Muscle layer of colon (tissue), 2 donors: Measurements from ENCODE around the gene FRMD4A.
"Not testable (repeated sequence)": the region's sequence is repeated elsewhere in the genome, so short reads cannot be mapped to it uniquely, and the experiment has no call there.

Experiments
- H3K27ac ChIP-seq: one replicate; pipeline ENCODE4 v1.7.0; 2013; ENCODE audit warnings: low read depth, mild to moderate bottlenecking, low read length, moderate library complexity
- H3K27me3 ChIP-seq, 2 donors: one replicate each; pipeline ENCODE4 v1.7.0; 2013; ENCODE audit warnings: low read length in 2 of 2, mild to moderate bottlenecking in 2 of 2; ENCODE audit not compliant: insufficient read depth in 2 of 2, control insufficient read depth in 1 of 2
- H3K36me3 ChIP-seq: one replicate; pipeline ENCODE4 v1.7.0; 2013; ENCODE audit warnings: mild to moderate bottlenecking, low read length; ENCODE audit not compliant: insufficient read depth
- H3K4me1 ChIP-seq: one replicate; pipeline ENCODE4 v1.7.0; 2013; ENCODE audit warnings: mild to moderate bottlenecking, low read length; ENCODE audit not compliant: insufficient read depth
- H3K4me3 ChIP-seq, 2 donors: one replicate each; pipeline ENCODE4 v1.7.0; 2013; ENCODE audit warnings: low read length in 2 of 2, low read depth in 1 of 2, mild to moderate bottlenecking in 1 of 2, moderate library complexity in 1 of 2
- H3K9ac ChIP-seq: one replicate; pipeline ENCODE4 v1.7.0; 2013; ENCODE audit warnings: low read length
- H3K9me3 ChIP-seq: one replicate; pipeline ENCODE4 v1.7.0; 2013; ENCODE audit warnings: mild to moderate bottlenecking, low read length
- donor health status: abdominal sarcoma.
- donor health status: Adenocarcinoma of cecum.

The FRMD4A gene

GRCh38 chr10:13871011-13871410 lies 459.7 kb downstream of the FRMD4A start:
- Histone ChIP-seq H3K9me3 (no peaks in the 10 kb centered on the region), H3K27me3 (no peaks in the 10 kb centered on the region), H3K9ac (no peak overlapping the region), H3K4me3 (no peak overlapping the region), H3K36me3 (no peaks in the 10 kb centered on the region), H3K27ac (no peak overlapping the region), H3K4me1 (no peaks in the 10 kb centered on the region)

DNA sequence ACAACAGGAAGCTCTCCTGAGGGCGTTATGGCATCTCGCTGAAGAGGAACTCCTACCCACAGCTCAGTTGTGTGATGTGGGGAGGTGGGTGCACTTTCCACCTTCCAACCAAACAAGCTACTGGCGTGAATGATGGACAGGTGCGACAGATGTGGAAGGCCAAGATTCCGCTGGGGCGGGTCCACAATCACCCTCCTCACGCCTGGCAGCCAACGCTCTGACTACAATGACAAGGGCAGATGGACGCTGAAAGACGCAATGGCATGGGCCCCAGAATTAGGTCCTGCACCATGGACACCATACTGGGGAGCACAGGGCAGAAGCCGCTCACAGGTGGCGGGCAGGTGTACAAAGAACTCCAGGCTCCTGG lies 461.4 kb downstream of the FRMD4A start:
- no peaks in the 10 kb centered on the region for H3K27me3 ChIP-seq
- no peak overlapping the region for H3K4me3 ChIP-seq
- no peaks in the 10 kb centered on the region for H3K4me1 ChIP-seq
- H3K36me3 ChIP-seq = no peaks in the 10 kb centered on the region
- no peak overlapping the region for H3K9ac ChIP-seq
- no peaks in the 10 kb centered on the region for H3K9me3 ChIP-seq
- no peak overlapping the region for H3K27ac ChIP-seq

DNA sequence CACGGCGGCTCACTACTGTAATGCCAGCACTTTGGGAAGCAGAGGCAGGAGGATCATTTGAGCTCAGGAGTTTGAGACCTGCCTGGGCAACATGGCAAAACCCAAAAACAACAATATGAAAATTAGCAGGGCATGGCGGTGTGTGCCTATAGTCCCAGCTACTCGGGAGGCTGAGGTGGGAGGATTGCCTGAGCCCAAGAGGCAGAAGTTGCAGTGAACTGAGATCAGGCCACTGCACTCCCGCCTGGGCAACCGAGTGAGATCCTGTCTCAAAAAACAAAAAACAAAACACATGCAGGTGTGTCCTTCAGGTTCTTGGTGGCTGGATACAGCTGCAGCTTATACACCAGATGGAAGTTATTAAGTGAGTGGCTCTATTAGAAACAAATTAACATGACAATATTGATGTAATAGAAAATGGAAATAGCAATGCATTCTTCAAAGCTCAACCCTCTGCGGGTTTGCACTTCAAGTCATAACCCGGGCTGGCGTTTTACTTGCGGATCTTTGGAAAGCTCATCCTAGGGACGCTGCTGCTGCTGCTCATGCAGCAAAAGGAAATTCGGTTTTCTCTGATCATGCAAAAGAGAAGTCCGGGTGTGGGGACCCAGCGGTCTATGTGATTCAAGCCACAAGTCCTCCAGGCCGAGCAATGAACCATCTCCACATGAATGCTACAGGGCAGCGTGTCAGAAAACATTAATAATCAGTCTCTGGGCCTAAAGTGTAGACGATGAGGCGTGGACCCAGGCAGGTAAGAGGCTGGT lies 462.0 kb downstream of the FRMD4A start:
- Histone ChIP-seq H3K9me3 (no peaks in the 10 kb centered on the region), H3K27ac (no peak overlapping the region), H3K36me3 (no peaks in the 10 kb centered on the region), H3K4me3 (no peak overlapping the region), H3K27me3 (no peaks in the 10 kb centered on the region), H3K9ac (no peak overlapping the region), H3K4me1 (no peaks in the 10 kb centered on the region)

DNA sequence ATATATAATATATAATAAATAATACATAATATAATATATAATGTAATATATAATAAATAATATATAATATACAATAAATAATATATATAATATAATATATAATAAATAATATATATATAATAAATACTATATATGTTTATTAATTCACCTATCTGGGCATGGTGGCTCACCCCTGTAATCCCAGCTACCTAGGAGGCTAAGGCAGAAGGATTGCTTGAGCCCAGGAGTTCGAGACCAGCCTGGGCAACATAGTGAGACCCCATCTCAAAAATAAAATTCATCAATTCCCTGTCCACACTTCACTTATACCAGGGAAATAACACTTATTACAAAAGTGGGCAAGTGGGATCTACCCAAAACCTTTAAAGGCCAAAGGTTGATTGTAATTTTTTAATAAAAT lies 462.9 kb downstream of the FRMD4A start:
- Histone ChIP-seq H3K9me3 (no peaks in the 10 kb centered on the region), H3K4me3 (no peak overlapping the region), H3K9ac (no peak overlapping the region), H3K27ac (no peak overlapping the region), H3K27me3 (no peaks in the 10 kb centered on the region), H3K4me1 (no peaks in the 10 kb centered on the region), H3K36me3 (no peaks in the 10 kb centered on the region)

GRCh38 chr10:13865758-13866491 lies 464.8 kb downstream of the FRMD4A start:
- Histone ChIP-seq H3K9ac (no peak overlapping the region), H3K27ac (no peak overlapping the region), H3K36me3 (no peaks in the 10 kb centered on the region), H3K27me3 (no peaks in the 10 kb centered on the region), H3K4me3 (no peak overlapping the region), H3K4me1 (no peaks in the 10 kb centered on the region), H3K9me3 (no peaks in the 10 kb centered on the region)

GRCh38 chr10:13865220-13865619 lies 465.5 kb downstream of the FRMD4A start:
- H3K27ac ChIP-seq, H3K9me3 ChIP-seq, H3K9ac ChIP-seq, H3K4me3 ChIP-seq, H3K36me3 ChIP-seq, H3K4me1 ChIP-seq, H3K27me3 ChIP-seq: not testable (repeated sequence)

- H3K27ac ChIP-seq = no peak overlapping the region
- H3K9ac ChIP-seq = no peak overlapping the region
Measured at GRCh38 chr10:13862546-13863233, 468.0 kb downstream of the FRMD4A start.

GRCh38 chr10:13860886-13861285 lies 469.8 kb downstream of the FRMD4A start:
- Histone ChIP-seq H3K9me3 (no peaks in the 10 kb centered on the region), H3K27me3 (no peaks in the 10 kb centered on the region), H3K36me3 (no peaks in the 10 kb centered on the region), H3K9ac (no peak overlapping the region), H3K4me3 (no peak overlapping the region), H3K27ac (no peak overlapping the region), H3K4me1 (no peaks in the 10 kb centered on the region)

More at GRCh38 chr10:13862546-13863233, 468.0 kb downstream of the FRMD4A start:
- Histone ChIP-seq H3K27me3 (no peaks in the 10 kb centered on the region), H3K36me3 (no peaks in the 10 kb centered on the region), H3K4me3 (no peak overlapping the region), H3K9me3 (no peaks in the 10 kb centered on the region), H3K4me1 (no peaks in the 10 kb centered on the region)

GRCh38 chr10:13859979-13860654 lies 470.6 kb downstream of the FRMD4A start:
- Histone ChIP-seq H3K27ac (no peak overlapping the region), H3K36me3 (no peaks in the 10 kb centered on the region), H3K9ac (no peak overlapping the region), H3K4me3 (no peak overlapping the region), H3K9me3 (no peaks in the 10 kb centered on the region), H3K27me3 (no peaks in the 10 kb centered on the region), H3K4me1 (no peaks in the 10 kb centered on the region)

DNA sequence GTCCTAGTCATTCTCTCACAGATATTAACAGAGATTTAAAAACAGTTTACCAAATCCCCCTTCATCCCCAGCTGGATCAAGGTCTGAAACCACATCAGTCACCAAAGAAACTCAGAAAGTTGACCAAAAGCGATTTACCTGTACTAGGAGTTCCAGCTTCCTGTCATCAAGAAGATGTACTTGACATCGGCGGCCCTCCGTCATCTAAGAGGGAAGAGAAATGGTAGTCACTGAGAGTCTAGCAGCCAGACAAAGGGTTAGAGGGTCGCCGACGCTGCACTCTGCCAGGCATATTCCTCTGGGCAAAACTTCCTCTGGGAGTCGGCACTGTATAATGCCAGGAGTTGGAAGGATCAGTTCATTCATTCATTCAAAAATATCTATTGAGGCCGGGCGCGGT lies 472.0 kb downstream of the FRMD4A start:
- H3K27ac ChIP-seq = no peak overlapping the region
- H3K27me3 ChIP-seq = no peaks in the 10 kb centered on the region
- H3K4me1 ChIP-seq = no peaks in the 10 kb centered on the region
- no peaks in the 10 kb centered on the region for H3K9me3 ChIP-seq
- H3K4me3 ChIP-seq = no peak overlapping the region
- H3K36me3 ChIP-seq = no peaks in the 10 kb centered on the region
- H3K9ac ChIP-seq = no peak overlapping the region

GRCh38 chr10:13857451-13857850 lies 473.3 kb downstream of the FRMD4A start:
- Histone ChIP-seq H3K4me3 (no peak overlapping the region), H3K36me3 (no peaks in the 10 kb centered on the region), H3K27me3 (no peaks in the 10 kb centered on the region), H3K9me3 (no peaks in the 10 kb centered on the region), H3K4me1 (no peaks in the 10 kb centered on the region), H3K9ac (no peak overlapping the region), H3K27ac (no peak overlapping the region)
